Upper lobe of left lung (tissue), 4 donors: Measurements from ENCODE around the gene NYNRIN.

Source experiments
- CTCF ChIP-seq, 6 experiments: fragments of 450-650 bp in 4 of 6; fragments of 200-600 bp in 2 of 6; sonication (generic) in 2 of 6; IDR thresholded peaks; one replicate each; pipeline ENCODE4 v1.5.1; 2016 to 2019; ENCODE audit warnings: antibody characterized with exemption in 6 of 6
- EP300 ChIP-seq, 4 donors: sonication (generic); formaldehyde crosslinking; IDR thresholded peaks; one replicate each; pipeline ENCODE4 v1.5.1; 2017; ENCODE audit warnings: antibody characterized with exemption in 4 of 4, control low read depth in 2 of 4
- POLR2A ChIP-seq, 4 donors: fragments of 450-650 bp; IDR thresholded peaks; one replicate each; pipeline ENCODE4 v1.5.1; 2016 to 2017; ENCODE audit warnings: antibody characterized with exemption in 4 of 4, mild to moderate bottlenecking in 2 of 4
- POLR2AphosphoS5 ChIP-seq, 2 donors: sonication (generic); formaldehyde crosslinking; IDR thresholded peaks; one replicate each; pipeline ENCODE4 v1.5.1; 2017; ENCODE audit warnings: antibody characterized with exemption in 2 of 2

GRCh38 chr14:24351517-24351916, 47.3 kb upstream of the NYNRIN start:
- TF ChIP-seq CTCF (IDR thresholded peaks at IDR 0.05) (no peak), POLR2AphosphoS5 (IDR thresholded peaks at IDR 0.05) (no peak), POLR2A (IDR thresholded peaks at IDR 0.05) (no peak), EP300 (IDR thresholded peaks at IDR 0.05) (no peak)
